Trophoblast cell (in vitro differentiated cells and primary cell): Measurements from ENCODE around the gene CDH22.

Source experiments
- DNase-seq, 2 donors: peaks; one replicate each; pipeline ENCODE4 v3.0.0-alpha.2; 2016
- H2AFZ ChIP-seq: 2 replicates; pipeline ENCODE4 v1.6.1; 2013; ENCODE audit warnings: low read length, moderate library complexity, mild to moderate bottlenecking; ENCODE audit not compliant: insufficient read depth, poor library complexity
- H2AK5ac ChIP-seq: 2 replicates; pipeline ENCODE4 v1.6.1; 2013; ENCODE audit warnings: mild to moderate bottlenecking, low read length
- H2BK120ac ChIP-seq: 2 replicates; pipeline ENCODE4 v1.6.1; 2013; ENCODE audit warnings: low read length, mild to moderate bottlenecking, moderate library complexity; ENCODE audit not compliant: insufficient read depth, poor library complexity
- H2BK12ac ChIP-seq: 2 replicates; pipeline ENCODE4 v1.6.1; 2013; ENCODE audit warnings: mild to moderate bottlenecking, low read length, moderate library complexity
- H2BK5ac ChIP-seq: 2 replicates; pipeline ENCODE4 v1.6.1; 2013; ENCODE audit warnings: low read length, low read depth, moderate library complexity, mild to moderate bottlenecking; ENCODE audit not compliant: poor library complexity
- H3K14ac ChIP-seq: 2 replicates; pipeline ENCODE4 v1.6.1; 2013; ENCODE audit warnings: mild to moderate bottlenecking, low read length
- H3K18ac ChIP-seq: 2 replicates; pipeline ENCODE4 v1.6.1; 2013; ENCODE audit warnings: mild to moderate bottlenecking, low read length
- H3K23ac ChIP-seq: 2 replicates; pipeline ENCODE4 v1.6.1; 2013; ENCODE audit warnings: low read length
- H3K27ac ChIP-seq: 2 replicates; pipeline ENCODE4 v1.5.1; 2013; ENCODE audit warnings: low read depth, mild to moderate bottlenecking, inconsistent platforms, low read length, moderate library complexity
- H3K27me3 ChIP-seq: 2 replicates; pipeline ENCODE4 v1.6.1; 2013; ENCODE audit warnings: inconsistent platforms, mild to moderate bottlenecking, low read length, moderate library complexity; ENCODE audit not compliant: insufficient read depth
- H3K36me3 ChIP-seq, 2 experiments: 1 replicate in 1 of 2; 2 replicates in 1 of 2; pipeline ENCODE4 v1.6.1; 2013; ENCODE audit warnings: low read length in 2 of 2, mild to moderate bottlenecking in 2 of 2, moderate library complexity in 1 of 2; ENCODE audit not compliant: insufficient read depth in 2 of 2, control insufficient read depth in 1 of 2
- H3K4ac ChIP-seq: 2 replicates; pipeline ENCODE4 v1.6.1; 2013; ENCODE audit warnings: low read depth, mild to moderate bottlenecking, low read length, moderate library complexity
- H3K4me1 ChIP-seq, 2 experiments: 1 replicate in 1 of 2; 2 replicates in 1 of 2; pipeline ENCODE4 v1.6.1; 2013; ENCODE audit warnings: low read length in 2 of 2, mild to moderate bottlenecking in 2 of 2, moderate library complexity in 1 of 2; ENCODE audit not compliant: insufficient read depth in 2 of 2, control insufficient read depth in 1 of 2
- H3K4me2 ChIP-seq: 2 replicates; pipeline ENCODE4 v1.6.1; 2013; ENCODE audit warnings: inconsistent platforms, mild to moderate bottlenecking, low read length, moderate library complexity
- H3K4me3 ChIP-seq: 2 replicates; pipeline ENCODE4 v1.5.1; 2013; ENCODE audit warnings: mild to moderate bottlenecking, low read depth, low read length, inconsistent platforms
- H3K79me1 ChIP-seq: one replicate; pipeline ENCODE4 v1.6.1; 2013; ENCODE audit warnings: low read length
- H3K79me2 ChIP-seq: 2 replicates; pipeline ENCODE4 v1.6.1; 2013; ENCODE audit warnings: low read length, mild to moderate bottlenecking; ENCODE audit not compliant: control insufficient read depth, insufficient read depth, poor library complexity
- H3K9ac ChIP-seq: 2 replicates; pipeline ENCODE4 v1.6.1; 2013; ENCODE audit warnings: mild to moderate bottlenecking, low read length
- H3K9me3 ChIP-seq: 2 replicates; pipeline ENCODE4 v1.6.1; 2013; ENCODE audit warnings: low read depth, mild to moderate bottlenecking, control low read depth, inconsistent platforms, low read length; ENCODE audit not compliant: insufficient read depth
- H4K12ac ChIP-seq: 2 replicates; pipeline ENCODE4 v1.6.1; 2013; ENCODE audit warnings: low read depth, mild to moderate bottlenecking, low read length, moderate library complexity
- H4K8ac ChIP-seq: 2 replicates; pipeline ENCODE4 v1.6.1; 2013; ENCODE audit warnings: low read depth, mild to moderate bottlenecking, low read length, moderate library complexity
- H4K91ac ChIP-seq: one replicate; pipeline ENCODE4 v1.6.1; 2013; ENCODE audit warnings: low read depth, mild to moderate bottlenecking, low read length, moderate library complexity
- WGBS: extraction: QIAGEN DNeasy Blood & Tissue Kit; methylation state at CpG from one replicate; pipeline ENCODE4 v1.1.7; 2013; ENCODE audit warnings: missing lambda C conversion rate; ENCODE audit not compliant: insufficient read length, insufficient coverage; ENCODE audit errors: extremely low coverage; 5-methylcytosine and 5-hydroxymethylcytosine counted together

CDH22 gene

GRCh38 chr20:46343975-46344357 is 35.7 kb upstream of the CDH22 start:
- no peaks in the 10 kb centered on the region for H3K79me2 ChIP-seq
- H2BK12ac ChIP-seq, result no peak overlapping the region
- no peaks in the 10 kb centered on the region for H3K79me1 ChIP-seq
- H3K9me3 ChIP-seq, result no peaks in the 10 kb centered on the region
- peaks cover 0 to 3% of the 10 kb centered on the region in 2 experiments for H3K4me1 ChIP-seq
- WGBS, result no CpG with 5 or more reads among the region's 2 CpGs
- H3K9ac ChIP-seq, result no peak overlapping the region
- no peak overlapping the region for H2AFZ ChIP-seq
- no peak overlapping the region for H3K4me3 ChIP-seq
- no peak overlapping the region for H2BK5ac ChIP-seq
- H3K14ac ChIP-seq, result no peak overlapping the region
- H4K91ac ChIP-seq, result no peak overlapping the region
- no peaks in the 10 kb centered on the region for H3K27me3 ChIP-seq
- no peak overlapping the region for H2AK5ac ChIP-seq
- DNase-seq, result no peak
- H3K23ac ChIP-seq, result no peak overlapping the region
- no peak overlapping the region for H3K4ac ChIP-seq
- H2BK120ac ChIP-seq, result no peak overlapping the region
- no peak overlapping the region for H3K27ac ChIP-seq
- no peak overlapping the region for H3K18ac ChIP-seq
- no peak overlapping the region for H4K8ac ChIP-seq
- H4K12ac ChIP-seq, result no peak overlapping the region
- no peaks in the 10 kb centered on the region for H3K36me3 ChIP-seq
- no peak overlapping the region for H3K4me2 ChIP-seq

- H2BK5ac ChIP-seq, result no peak overlapping the region
- H3K4ac ChIP-seq, result no peak overlapping the region
- H2BK12ac ChIP-seq, result no peak overlapping the region
- no peak overlapping the region for H4K91ac ChIP-seq
- no peaks in the 10 kb centered on the region for H3K9me3 ChIP-seq
- H2AFZ ChIP-seq, result no peak overlapping the region
- H4K8ac ChIP-seq, result no peak overlapping the region
- no peak for DNase-seq
- H3K18ac ChIP-seq, result no peak overlapping the region
- WGBS, result no CpG with 5 or more reads among the region's 17 CpGs
- no peak overlapping the region for H2AK5ac ChIP-seq
- no peaks in the 10 kb centered on the region for H3K36me3 ChIP-seq
- H3K4me3 ChIP-seq, result no peak overlapping the region
- H2BK120ac ChIP-seq, result no peak overlapping the region
- no peaks in the 10 kb centered on the region for H3K27me3 ChIP-seq
- no peak overlapping the region for H3K27ac ChIP-seq
- H4K12ac ChIP-seq, result no peak overlapping the region
- no peaks in the 10 kb centered on the region for H3K79me1 ChIP-seq
- H3K14ac ChIP-seq, result no peak overlapping the region
- H3K4me1 ChIP-seq, result peaks cover 0 to 2% of the 10 kb centered on the region in 2 experiments
- no peak overlapping the region for H3K23ac ChIP-seq
- H3K4me2 ChIP-seq, result no peak overlapping the region
- H3K9ac ChIP-seq, result no peak overlapping the region
- H3K79me2 ChIP-seq, result no peaks in the 10 kb centered on the region
These were observed 35.2 kb upstream of the CDH22 start for GRCh38 chr20:46343348-46343974.

GRCh38 chr20:46342451-46343347 is 34.4 kb upstream of the CDH22 start:
- Histone ChIP-seq H3K4me2 (no peak overlapping the region), H3K9ac (no peak overlapping the region), H3K23ac (no peak overlapping the region), H2BK12ac (no peak overlapping the region), H3K79me1 (no peaks in the 10 kb centered on the region), H2AK5ac (no peak overlapping the region), H4K12ac (no peak overlapping the region), H2BK5ac (no peak overlapping the region), H3K9me3 (no peaks in the 10 kb centered on the region), H3K79me2 (no peaks in the 10 kb centered on the region), H4K8ac (no peak overlapping the region), H3K14ac (no peak overlapping the region), H3K27ac (no peak overlapping the region), H3K36me3 (no peaks in the 10 kb centered on the region), H4K91ac (no peak overlapping the region), H2AFZ (no peak overlapping the region), H3K4ac (no peak overlapping the region), H3K4me3 (no peak overlapping the region), H3K18ac (no peak overlapping the region), H3K4me1 (no peaks in the 10 kb centered on the region), H3K27me3 (no peaks in the 10 kb centered on the region), H2BK120ac (no peak overlapping the region)
- WGBS, result no CpG with 5 or more reads among the region's 17 CpGs
- DNase-seq, result no peak

GRCh38 chr20:46342010-46342378 is 33.7 kb upstream of the CDH22 start:
- Histone ChIP-seq H3K18ac (no peak overlapping the region), H2BK12ac (no peak overlapping the region), H3K23ac (no peak overlapping the region), H4K91ac (no peak overlapping the region), H3K27ac (no peak overlapping the region), H3K9ac (no peak overlapping the region), H4K8ac (no peak overlapping the region), H3K4me3 (no peak overlapping the region), H2AFZ (no peak overlapping the region), H3K79me1 (no peaks in the 10 kb centered on the region), H2BK5ac (no peak overlapping the region), H3K27me3 (no peaks in the 10 kb centered on the region), H3K4ac (no peak overlapping the region), H3K4me1 (no peaks in the 10 kb centered on the region), H3K79me2 (no peaks in the 10 kb centered on the region), H3K4me2 (no peak overlapping the region), H2AK5ac (no peak overlapping the region), H4K12ac (no peak overlapping the region), H3K9me3 (no peaks in the 10 kb centered on the region), H3K14ac (no peak overlapping the region), H2BK120ac (no peak overlapping the region), H3K36me3 (no peaks in the 10 kb centered on the region)
- WGBS, result no CpG with 5 or more reads among the region's 9 CpGs
- no peak for DNase-seq
